ENCODE data around the gene TBCK. TPM values are rescaled to one million over a fixed set of nuclear protein-coding genes. Genes with fewer than 3 reads are reported as not detected.

TBCK gene
- total RNA-seq, 1 experiment from 2014 or later, result 25.5 TPM

GRCh38 chr4:106140601-106141000 lies 175.4 kb downstream of the TBCK start:
- TF ChIP-seq EZH2 (IDR thresholded peaks at IDR 0.05; ENCODE audit: borderline replicate concordance, low read depth, low read length, poor library complexity, severe bottlenecking), result no peak
- peak; percentile 39 for TF ChIP-seq CTCF (conservative IDR thresholded peaks at IDR 0.05; ENCODE audit: low read depth, low read length)
- CTCF ChIA-PET, result no interaction called here

GRCh38 chr4:106136777-106137331 lies 179.2 kb downstream of the TBCK start:
- no peak overlapping the region for H3K27ac ChIP-seq (ENCODE audit: low read depth, low read length, poor library complexity, severe bottlenecking)
- no peaks in the 10 kb centered on the region for H3K36me3 ChIP-seq (ENCODE audit: insufficient read depth, low read length, poor library complexity, severe bottlenecking)
- no peak for TF ChIP-seq EZH2 (IDR thresholded peaks at IDR 0.05; ENCODE audit: borderline replicate concordance, low read depth, low read length, poor library complexity, severe bottlenecking)
- TF ChIP-seq CTCF (conservative IDR thresholded peaks at IDR 0.05; ENCODE audit: low read depth, low read length), result no peak
- H3K4me1 ChIP-seq (ENCODE audit: insufficient read depth, low read length, poor library complexity, severe bottlenecking), result no peaks in the 10 kb centered on the region
- H3K9me3 ChIP-seq (ENCODE audit: low read depth, low read length, poor library complexity, severe bottlenecking), result peaks cover under 1% of the 10 kb centered on the region
- H3K27me3 ChIP-seq (replicated peaks; ENCODE audit: insufficient read depth, low read depth, low read length, poor library complexity), result no peaks in the 10 kb centered on the region
- BruUV-seq (replicated peaks), result no TSS peak
- DNase-seq (ENCODE audit: low spot score), result no peak
- ChIA-PET CTCF (no interaction called here), POLR2A (ENCODE audit: low non-redundant PET) (no interaction called here)
- no peak overlapping the region for H3K4me3 ChIP-seq (ENCODE audit: low read depth, low read length, poor library complexity, severe bottlenecking)
- intact Hi-C loops (cut with micrococcal nuclease; ENCODE audit: unreplicated experiment), result no loop called here

More at GRCh38 chr4:106140601-106141000, 175.4 kb downstream of the TBCK start:
- peak; percentile 8 for DNase-seq (ENCODE audit: low spot score)
- Histone ChIP-seq H3K9me3 (ENCODE audit: low read depth, low read length, poor library complexity, severe bottlenecking) (no peaks in the 10 kb centered on the region), H3K27me3 (replicated peaks; ENCODE audit: insufficient read depth, low read depth, low read length, poor library complexity) (no peaks in the 10 kb centered on the region), H3K36me3 (ENCODE audit: insufficient read depth, low read length, poor library complexity, severe bottlenecking) (no peaks in the 10 kb centered on the region), H3K4me1 (ENCODE audit: insufficient read depth, low read length, poor library complexity, severe bottlenecking) (no peaks in the 10 kb centered on the region), H3K27ac (ENCODE audit: low read depth, low read length, poor library complexity, severe bottlenecking) (no peak overlapping the region), H3K4me3 (ENCODE audit: low read depth, low read length, poor library complexity, severe bottlenecking) (no peak overlapping the region)
- POLR2A ChIA-PET (ENCODE audit: low non-redundant PET), result no interaction called here
- intact Hi-C loops (cut with micrococcal nuclease; ENCODE audit: unreplicated experiment), result no loop called here
- no TSS peak for BruUV-seq (replicated peaks)

- no TSS peak for BruUV-seq (replicated peaks)
- TF ChIP-seq CTCF (conservative IDR thresholded peaks at IDR 0.05; ENCODE audit: low read depth, low read length) (no peak), EZH2 (IDR thresholded peaks at IDR 0.05; ENCODE audit: borderline replicate concordance, low read depth, low read length, poor library complexity, severe bottlenecking) (no peak)
- H3K27ac ChIP-seq (ENCODE audit: low read depth, low read length, poor library complexity, severe bottlenecking), result no peak overlapping the region
- ChIA-PET POLR2A (ENCODE audit: low non-redundant PET) (no interaction called here), CTCF (no interaction called here)
- H3K36me3 ChIP-seq (ENCODE audit: insufficient read depth, low read length, poor library complexity, severe bottlenecking), result no peaks in the 10 kb centered on the region
- peaks cover 4% of the 10 kb centered on the region for H3K9me3 ChIP-seq (ENCODE audit: low read depth, low read length, poor library complexity, severe bottlenecking)
- no peaks in the 10 kb centered on the region for H3K4me1 ChIP-seq (ENCODE audit: insufficient read depth, low read length, poor library complexity, severe bottlenecking)
- no peak for DNase-seq (ENCODE audit: low spot score)
- H3K27me3 ChIP-seq (replicated peaks; ENCODE audit: insufficient read depth, low read depth, low read length, poor library complexity), result no peaks in the 10 kb centered on the region
- H3K4me3 ChIP-seq (ENCODE audit: low read depth, low read length, poor library complexity, severe bottlenecking), result no peak overlapping the region
- intact Hi-C loops (cut with micrococcal nuclease; ENCODE audit: unreplicated experiment), result no loop called here
Observed at GRCh38 chr4:106132045-106132444, 184.0 kb downstream of the TBCK start.

Measured in A673 (cell line).